ENCODE measurements around the gene RAB22A. TPM values are rescaled to one million over a fixed set of nuclear protein-coding genes. Genes with fewer than 3 reads are reported as not detected.

The RAB22A gene
- polyA plus RNA-seq, 3 donors: 16.0 to 21.0 (median 20.9) TPM

DNA sequence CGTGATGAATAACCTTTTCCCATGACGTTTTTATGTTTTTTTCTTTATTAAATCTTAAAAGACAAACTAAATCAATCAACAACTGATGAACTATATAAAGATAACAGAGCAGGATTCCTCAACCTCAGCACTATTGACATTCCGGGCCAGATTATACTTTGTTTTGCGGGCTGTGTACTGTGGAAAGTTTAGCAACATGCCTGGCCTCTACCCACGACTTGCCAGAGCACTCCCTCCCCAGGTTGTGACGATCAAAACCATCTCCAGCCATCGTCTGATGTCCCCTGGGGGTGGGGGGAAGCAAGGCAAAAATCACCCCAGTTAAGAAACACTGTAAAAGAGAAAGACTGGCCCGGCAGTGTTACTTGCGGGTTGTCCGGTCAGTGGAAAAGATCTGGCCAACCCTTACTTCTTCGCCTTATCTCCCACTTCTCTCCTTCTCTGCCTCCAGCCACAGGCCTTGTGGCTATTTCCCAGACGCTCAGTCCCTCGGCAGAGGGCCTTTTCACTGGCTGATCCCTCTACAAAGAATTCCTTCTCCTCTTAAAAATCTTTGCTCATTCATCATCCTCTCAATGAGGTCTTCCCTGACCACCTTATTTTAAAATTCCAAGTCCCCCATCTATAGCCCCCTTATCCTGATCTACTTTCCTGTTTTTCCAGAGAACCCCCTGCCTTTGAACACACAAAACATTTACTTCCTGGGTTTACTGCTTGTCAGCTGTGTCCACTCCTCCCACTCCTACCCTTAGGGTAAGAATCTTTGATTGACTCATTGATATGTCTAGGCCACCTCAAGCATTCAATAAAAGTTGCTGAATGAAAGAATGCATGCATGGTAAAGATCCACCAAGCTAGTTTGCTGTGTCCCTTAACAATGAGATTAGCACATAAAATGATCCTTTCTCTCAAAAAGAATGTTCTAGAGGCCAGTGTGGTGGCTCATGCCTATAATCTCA is 14.7 kb upstream of the RAB22A start:
- no peak for DNase-seq

DNA sequence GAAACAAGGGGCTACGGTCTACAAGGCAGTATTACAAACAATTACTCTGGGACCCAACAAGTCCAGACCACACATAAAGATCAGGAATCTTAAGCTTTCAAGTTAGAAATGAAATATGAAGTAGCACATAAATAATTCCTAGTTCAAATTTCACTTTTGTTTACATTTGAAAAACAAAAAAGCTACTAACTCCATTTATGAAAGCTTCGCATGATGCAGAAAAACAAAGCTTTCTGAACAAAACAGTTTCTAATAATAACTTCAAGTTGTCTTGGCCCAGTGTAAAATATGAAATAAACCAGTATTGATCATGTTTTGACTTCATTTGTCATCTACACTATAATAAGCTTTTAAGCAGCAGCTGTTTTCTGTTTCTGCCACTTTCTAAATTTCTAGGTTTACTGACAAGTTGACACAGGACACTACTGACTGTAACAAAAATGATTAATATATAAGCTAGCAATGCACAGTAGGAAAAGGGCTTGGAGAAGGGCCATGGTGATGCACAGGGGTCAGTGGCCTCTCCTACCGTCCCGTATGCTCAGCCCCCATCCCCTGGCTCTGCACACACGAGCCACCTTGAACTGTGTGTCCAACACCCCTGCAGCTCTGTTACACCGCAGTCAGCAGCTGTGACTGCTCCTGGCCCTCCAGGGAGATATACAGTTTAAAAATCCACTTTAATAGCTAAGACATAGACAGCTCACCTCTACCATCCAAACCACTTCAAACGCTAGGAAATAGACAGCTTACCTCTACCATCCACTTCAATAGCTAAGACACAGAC is 13.3 kb upstream of the RAB22A start:
- no peak for DNase-seq

DNA sequence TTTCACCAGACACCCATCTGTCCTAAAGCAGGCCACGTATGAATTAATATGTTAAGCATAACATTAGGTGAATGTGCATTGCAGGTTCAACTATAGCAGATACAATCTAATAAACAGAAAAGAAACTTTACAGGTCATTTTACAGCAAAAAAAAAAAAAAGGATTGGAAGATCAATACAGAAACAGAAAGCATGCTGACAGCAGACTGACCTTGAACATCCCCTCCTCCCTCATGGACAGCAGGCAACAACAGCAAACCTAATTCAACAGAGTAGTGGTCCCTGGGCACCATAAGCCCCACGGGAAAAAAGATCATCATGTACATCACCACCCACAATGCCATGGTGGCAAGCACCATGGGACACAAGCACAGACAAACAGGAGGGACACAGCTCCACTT is 12.1 kb upstream of the RAB22A start:
- DNase-seq: no peak

DNA sequence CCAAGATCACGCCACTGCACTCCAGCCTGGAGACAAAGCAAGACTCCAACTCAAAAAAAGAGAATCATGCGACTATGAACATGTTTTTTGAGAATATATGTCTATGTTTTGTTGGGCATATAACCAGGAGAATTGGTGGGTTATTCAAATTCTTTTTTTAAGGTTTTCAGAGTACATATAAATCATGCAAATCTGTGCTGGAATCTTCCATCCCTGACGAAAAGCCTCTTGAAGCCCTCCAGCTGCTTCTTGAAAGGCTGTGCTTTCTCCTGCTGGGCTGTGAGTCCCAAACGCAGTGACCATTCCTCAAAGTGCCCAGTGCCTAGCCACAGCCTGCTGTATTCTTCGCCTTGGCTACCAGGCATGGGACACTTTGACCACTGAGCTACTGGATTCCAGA is 9.2 kb upstream of the RAB22A start:
- peak; percentile 46 for DNase-seq

DNA sequence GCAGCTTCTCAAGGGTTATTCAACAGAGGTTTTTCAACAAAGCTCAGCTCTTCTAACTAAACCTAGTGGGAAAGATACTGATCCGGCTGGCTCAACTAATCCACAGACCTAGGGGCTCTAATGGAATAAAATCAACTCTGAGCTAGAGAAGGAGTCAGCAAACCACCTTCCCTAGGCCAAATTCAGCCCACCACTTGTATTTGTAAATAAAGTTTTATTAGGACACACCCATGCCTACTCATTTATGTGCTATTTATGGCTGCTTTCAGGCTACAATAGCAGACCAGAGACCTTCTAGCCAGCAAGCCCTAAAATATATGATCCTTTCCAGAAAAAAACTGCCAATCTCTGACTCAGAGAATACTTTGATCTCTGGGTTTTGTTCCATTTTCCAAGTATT is 6.0 kb upstream of the RAB22A start:
- DNase-seq: no peak

DNA sequence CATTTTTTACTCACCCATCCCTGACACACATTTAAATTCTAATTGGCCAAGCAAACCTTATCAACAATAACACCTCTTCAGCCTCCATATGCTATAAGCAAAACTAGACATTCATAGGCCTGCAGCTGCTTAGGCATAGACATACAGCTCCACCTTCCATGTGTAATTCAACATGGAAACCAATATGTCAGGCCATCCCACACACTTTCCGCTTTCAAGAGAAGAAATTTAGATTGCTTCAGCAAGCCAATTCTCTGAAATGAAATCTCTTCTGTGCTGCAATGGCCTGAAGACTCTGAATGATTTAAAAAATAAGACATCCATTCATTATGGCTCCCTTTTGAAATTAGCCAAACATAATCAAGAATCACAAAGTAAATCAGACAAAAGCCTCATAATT is 4.5 kb upstream of the RAB22A start:
- DNase-seq: no peak

DNA sequence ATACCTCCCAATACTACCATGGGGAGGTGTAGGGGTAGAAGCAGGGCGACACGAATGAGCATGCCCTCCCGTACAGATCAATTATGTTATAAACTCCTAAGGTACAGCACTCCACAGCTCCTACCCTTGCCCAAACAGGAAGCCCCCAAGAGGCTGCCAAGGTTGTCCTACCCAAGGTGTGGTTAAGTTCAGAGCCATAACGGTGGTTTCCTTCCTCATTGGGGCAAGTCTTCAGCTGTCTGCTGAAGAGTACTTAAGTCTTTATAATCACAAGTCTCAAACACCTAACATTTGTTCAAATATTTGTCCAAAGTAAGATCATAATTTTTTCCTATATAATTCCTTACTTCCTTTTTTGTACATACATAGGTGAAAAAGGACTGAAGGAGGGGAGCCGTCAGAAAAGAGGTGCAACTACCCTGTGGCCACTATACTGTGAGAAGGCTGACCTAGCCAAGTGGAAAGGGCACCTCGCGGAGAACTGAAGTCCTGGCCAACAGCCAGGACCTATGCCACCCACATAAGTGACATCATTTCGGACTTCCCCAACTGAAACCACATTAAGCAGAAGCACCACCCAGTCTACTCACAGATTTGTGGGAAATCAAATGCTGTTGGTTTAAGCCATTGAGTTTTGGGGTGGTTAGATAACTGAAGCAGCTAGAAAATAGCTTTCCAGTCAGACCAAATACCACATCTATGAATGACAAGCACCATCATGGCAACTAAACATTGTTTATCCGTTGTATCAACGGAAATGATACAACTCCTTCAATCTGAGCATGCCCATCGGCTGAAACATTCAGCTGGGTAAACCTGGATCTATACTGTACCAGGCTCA is 2.9 kb upstream of the RAB22A start:
- DNase-seq: no peak

DNA sequence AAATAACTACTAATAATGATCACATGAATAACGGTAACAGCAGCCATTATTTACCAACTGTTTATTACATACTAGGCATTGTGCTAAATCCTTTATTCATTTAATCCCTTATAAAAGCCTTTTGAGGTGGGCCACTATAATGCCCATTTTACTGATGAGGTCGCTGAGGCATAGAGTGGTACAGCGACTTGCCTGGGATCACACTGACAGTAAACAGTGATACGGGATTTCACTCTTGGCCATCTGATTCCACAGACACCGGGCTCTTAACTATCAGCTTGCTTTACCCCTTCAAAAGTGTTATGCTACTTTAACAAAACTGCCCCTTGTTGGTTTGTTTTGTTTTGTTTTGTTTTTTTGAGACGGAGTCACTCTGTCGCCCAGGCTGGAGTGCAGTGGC is 2.2 kb upstream of the RAB22A start:
- no peak for DNase-seq

DNA sequence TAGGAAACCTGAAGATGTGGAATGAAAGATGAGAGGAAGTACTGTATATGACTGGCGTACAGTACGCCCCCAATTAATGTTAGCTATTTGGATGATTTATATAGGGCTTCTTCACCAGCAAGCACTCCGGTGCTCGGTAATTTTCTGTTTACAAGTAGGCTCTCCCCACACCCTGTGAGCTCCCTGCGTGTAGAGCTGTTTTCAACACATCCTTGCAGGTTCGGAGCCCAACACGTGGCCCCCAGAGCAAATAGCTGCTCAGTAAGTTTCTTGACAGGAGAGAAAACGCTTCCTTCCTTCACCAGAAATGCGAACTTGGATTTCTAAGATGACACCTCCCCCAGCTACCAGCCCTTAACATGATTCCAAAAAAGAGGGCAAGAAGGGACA is 1.2 kb upstream of the RAB22A start:
- no peak for DNase-seq

DNA sequence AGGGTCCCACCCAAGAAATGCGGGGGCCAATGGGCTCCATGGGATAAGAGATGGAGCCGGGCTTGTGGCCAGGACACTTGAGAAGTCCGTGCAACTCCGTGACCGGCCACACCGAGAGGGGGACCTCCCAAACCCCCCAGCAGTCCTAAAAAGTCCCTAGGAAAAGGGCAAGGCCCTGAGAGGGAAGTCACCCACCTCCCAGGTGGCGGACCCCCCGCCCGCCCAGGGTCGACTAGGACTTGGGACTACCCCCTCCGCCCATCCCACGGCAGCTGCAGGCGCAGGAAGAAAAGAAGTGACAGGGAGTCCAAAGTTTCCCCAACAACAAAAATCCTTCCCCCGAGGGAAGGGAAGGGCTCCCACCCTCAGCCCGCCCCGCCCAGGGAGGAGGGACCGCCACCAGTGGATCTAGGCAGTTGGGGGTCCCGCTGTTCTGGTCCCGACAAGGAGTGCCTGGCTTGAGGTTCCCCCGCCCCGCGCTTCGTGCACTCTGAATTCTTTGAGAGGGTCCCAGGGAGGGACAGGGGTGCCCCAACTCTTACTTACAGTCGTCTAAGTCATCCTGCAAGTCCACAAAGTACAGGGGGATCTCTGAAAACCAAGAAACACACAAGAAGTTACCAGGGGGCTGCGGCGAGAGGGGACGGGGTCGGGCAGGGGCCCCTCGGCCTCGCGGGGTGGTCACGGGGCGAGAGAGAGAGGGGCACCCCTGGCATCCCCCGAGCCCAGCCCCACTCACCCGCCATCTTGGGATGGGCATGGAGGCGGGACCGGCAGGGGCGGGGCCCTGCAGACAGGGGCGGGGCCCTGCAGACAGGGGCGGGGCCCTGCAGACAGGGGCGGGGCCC is 611 bp upstream of the RAB22A start:
- no peak for DNase-seq

DNA sequence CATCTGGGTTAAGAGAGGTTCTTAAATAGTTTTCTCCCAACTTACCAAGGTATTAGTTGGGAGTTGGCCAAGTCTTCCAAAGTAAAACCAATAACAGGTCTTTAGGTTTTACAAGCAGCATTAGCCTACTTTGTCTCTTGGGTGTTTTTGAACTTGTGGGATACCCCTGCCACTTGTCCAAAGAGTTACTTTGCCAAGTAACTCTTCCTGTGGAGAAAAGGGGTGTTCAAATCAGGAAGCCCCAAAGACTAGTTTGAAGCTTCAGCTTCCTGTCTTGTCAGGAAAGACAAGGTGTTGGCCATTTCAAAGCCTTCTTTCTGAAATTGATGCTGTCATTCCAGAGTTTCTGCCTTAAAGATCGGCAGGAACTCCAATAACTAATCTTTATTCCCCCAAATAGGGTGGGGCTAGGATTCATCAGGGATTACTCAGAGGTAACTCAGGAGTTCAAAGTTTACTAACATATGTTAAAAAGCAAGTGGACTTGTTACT is 822 bp downstream of the RAB22A start:
- DNase-seq: no peak

DNA sequence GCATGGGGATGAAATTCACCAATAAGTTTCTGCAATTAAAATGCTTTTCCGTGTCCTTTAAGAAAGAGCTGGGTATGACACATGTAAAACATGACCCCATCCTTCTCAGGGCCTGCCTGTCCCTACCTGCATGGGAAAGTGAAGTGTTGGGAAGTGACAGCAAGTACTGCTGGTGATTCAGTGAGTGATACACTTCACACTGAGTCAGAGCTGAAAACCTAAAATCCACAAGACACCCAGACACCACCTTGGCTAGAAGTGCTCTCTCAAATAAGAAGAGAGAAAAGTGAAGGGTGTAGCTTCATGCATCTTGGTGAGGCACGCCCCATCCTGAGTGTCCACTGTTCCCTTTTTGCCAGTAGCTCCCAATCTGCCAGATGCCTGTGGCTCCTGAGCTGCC is 3.3 kb downstream of the RAB22A start:
- no peak for DNase-seq

DNA sequence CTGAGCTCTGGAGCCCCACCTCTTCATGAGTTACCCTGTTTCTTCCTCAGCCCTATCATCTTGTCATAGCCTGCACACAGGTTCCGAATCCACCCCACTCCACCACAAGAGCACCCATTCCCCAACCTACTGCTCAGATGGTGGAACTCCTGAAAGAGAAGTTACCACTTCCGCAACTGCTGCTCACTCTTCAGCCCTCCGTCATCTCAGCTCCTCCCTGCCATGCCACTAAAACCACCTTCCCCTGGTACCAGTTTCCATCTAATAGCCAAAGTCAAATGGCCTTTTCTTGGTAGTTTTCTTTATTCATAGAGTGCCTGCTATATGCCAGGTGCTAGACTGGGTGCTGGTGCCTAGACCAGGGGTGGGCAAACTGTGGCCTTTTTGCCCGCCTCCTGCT is 3.9 kb downstream of the RAB22A start:
- DNase-seq: no peak

DNA sequence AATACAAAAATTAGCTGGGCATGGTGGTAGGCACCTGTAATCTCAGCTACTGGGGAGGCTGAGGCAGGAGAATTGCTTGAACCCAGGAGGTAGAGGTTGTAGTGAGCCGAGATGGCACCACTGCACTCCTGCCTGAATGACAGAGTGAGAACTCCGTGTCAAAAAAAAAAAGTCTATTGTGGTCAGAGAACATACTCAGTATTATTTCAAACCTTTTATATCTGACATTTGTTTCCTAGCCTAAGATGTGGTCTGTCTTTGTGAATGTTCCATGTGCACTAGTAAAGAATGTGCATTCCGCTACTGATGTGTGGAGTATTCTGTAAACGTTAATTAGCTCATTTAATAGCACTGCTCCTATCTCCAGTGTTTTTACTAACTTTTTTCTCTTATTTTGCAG is 11.7 kb downstream of the RAB22A start:
- no peak for DNase-seq

DNA sequence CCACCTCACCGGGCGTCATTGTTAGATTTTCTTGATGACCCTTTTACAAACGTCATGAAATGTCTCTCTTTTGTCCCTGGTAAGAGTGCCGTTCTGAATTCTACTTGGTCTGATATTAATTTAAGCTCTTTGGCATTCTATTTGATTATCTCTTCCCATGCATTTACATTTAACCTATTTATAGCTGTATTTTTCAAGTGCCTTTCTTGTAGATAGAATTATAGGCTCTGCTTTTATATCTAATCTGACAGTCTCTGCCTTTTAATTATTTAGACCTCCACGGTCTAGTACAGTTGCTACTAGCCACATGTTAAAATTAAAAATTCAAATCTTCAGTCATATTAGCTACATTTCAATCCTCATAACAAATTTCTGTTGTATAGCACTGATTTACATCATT is 12.6 kb downstream of the RAB22A start:
- DNase-seq: no peak

DNA sequence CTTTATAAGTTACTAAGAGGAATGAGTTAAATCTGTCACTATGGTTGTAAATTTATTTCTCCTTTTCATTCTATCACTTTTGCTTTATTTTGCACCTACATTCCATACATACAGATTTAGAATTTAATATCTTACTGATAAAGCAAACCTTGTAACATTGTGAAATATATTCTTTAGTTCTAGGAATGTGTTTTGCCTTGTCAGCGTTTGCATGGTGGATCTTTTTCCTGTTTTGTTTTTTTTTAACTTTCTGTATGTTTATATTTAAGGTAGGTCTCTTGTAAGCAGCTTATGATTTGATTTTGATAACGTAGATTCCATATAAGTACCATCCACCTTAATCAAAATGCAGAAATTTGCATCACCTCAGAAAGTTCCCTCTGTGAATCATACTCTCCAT is 16.4 kb downstream of the RAB22A start:
- DNase-seq: no peak

DNA sequence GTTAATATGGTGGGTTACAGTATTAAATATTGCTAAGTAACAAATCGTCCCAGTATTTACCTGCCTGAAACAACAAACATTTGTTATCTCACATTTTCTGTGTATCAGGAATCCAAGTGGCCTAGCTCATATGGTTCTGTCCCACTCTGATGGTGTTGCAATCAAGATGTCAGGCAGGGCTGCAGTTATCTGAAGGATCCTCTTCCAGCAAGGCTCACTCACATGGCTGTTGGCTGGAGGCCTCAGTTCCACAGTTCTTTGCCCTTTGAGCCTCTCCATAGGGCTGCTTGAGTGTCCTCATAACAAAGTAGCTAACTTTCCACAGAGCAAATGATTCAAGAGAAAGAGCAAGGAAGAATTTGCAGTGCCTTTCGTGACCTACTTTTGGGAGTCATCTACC is 17.7 kb downstream of the RAB22A start:
- no peak for DNase-seq

DNA sequence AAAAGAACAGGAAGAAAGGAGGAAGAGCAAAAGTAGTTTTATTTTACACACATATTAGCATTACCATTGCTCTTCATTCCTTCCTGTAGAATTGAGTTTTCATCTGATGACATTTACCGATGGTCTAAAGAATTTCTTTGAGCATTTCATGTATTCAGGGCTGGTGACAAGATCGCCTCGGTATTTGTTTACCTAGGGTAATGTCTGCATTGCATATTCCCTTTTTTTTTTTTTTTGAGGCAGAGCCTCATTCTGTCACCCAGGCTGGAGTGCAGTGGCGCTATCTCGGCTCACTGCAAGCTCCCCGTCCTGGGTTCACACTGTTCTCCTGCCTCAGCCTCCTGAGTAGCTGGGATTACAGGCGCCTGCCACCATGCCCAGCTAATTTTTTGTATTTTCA is 19.3 kb downstream of the RAB22A start:
- DNase-seq: no peak

DNA sequence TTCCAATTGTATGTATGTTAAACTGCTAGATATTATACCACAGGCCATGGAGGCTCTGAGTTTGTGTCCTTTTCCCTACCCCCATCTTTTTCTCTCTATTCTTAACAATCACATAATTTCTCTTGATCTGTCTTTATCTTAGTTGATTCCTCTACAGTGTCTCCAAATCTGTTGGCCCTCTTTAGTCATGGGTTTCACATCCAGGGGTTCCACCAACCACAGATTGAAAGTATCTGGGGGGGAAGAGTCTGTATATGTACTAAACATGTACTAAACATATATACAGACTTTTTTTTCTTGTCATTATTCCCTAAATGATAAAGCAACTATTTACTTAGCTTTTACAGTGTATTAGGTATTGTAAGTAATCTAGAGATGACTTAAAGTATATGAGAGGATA is 20.2 kb downstream of the RAB22A start:
- no peak for DNase-seq

DNA sequence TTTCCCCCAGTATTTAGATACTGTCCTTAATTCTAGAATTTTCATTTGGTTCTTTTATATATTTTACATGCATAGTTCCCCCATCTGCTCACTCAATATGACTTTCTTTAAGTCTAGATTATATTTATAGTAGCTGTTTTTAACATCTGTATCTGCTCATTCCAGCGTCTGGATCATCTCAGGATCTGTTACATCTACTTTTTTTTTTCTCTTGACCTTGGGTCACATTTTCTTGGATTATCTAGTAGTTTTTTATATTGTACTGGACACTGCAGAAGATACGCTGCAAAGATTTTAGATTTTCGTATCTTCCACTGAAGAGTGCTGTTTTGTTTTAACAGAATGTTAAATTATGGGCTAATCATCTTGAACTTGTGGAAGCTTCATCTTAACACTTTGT is 20.7 kb downstream of the RAB22A start:
- no peak for DNase-seq

DNA sequence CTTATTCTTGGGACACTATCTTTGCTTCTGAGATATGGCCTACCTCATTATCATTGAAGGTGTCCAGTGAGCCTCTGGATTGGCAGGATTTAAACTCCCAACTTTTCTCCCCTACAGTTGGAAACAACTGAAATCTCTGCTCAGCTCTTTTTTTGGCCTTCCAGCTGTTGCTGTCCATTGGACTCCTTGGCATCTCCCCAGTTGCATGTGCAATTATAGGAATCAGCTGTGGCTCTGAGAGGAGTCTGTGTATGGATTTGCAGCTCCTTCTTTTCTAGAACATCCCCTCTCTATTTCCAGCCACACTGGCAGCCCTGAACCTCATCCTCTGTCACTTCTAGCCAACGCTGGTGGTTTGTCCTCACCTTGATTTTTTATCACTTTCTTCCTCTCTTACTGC is 21.2 kb downstream of the RAB22A start:
- peak; percentile 54 for DNase-seq

Data from renal pelvis (tissue), 4 donors.